Brain microvascular endothelial cell (primary cell): ENCODE results near the gene COX7A2L.

Experiments used
- DNase-seq: peaks from one replicate; pipeline ENCODE4 v3.0.0-alpha.2; 2020
- H3K27ac ChIP-seq: fragments of 250-450 bp; sonication (Bioruptor Pico); 2 replicates; pipeline ENCODE4 v1.5.1; 2020; ENCODE audit warnings: mild to moderate bottlenecking, moderate library complexity
- H3K27me3 ChIP-seq: fragments of 250-450 bp; sonication (Bioruptor Pico); replicated peaks from 2 replicates; pipeline ENCODE4 v1.5.1; 2020; ENCODE audit warnings: mild to moderate bottlenecking
- H3K36me3 ChIP-seq: fragments of 250-450 bp; sonication (Bioruptor Pico); replicated peaks from 2 replicates; pipeline ENCODE4 v1.5.1; 2020; ENCODE audit warnings: mild to moderate bottlenecking
- H3K4me3 ChIP-seq: 2 replicates; pipeline ENCODE4 v1.5.1; 2011; ENCODE audit warnings: low read depth, mild to moderate bottlenecking, control low read depth, low read length, moderate library complexity
- CTCF ChIP-seq: IDR thresholded peaks from 2 replicates; pipeline ENCODE4 v1.5.1; 2011; ENCODE audit warnings: low read depth, mild to moderate bottlenecking, moderate library complexity, low read length, control low read depth, inconsistent platforms; ENCODE audit errors: missing control alignments
- in situ Hi-C: cut with HindIII; loops from 2 replicates; pipeline ENCODE4 v1.10.0; 2017; ENCODE audit warnings: low sequenced_read_pairs, low pct_ligation_motif_present

The COX7A2L gene

GRCh38 chr2:42369532-42370229, 8.7 kb upstream of the COX7A2L start:
- in situ Hi-C loops = no loop called here

GRCh38 chr2:42368817-42369531, 8.0 kb upstream of the COX7A2L start:
- H3K27me3 ChIP-seq = no peaks in the 10 kb centered on the region
- H3K36me3 ChIP-seq = no peaks in the 10 kb centered on the region
- H3K27ac ChIP-seq = no peak overlapping the region
- TF ChIP-seq CTCF = no peak
- in situ Hi-C loops = no loop called here
- DNase-seq = no peak
- no peak overlapping the region for H3K4me3 ChIP-seq

More at GRCh38 chr2:42369532-42370229, 8.7 kb upstream of the COX7A2L start:
- Histone ChIP-seq H3K27me3 (no peaks in the 10 kb centered on the region), H3K4me3 (no peak overlapping the region), H3K36me3 (no peaks in the 10 kb centered on the region), H3K27ac (no peak overlapping the region)
- TF ChIP-seq CTCF = no peak
- DNase-seq = no peak

GRCh38 chr2:42367835-42368234, 6.8 kb upstream of the COX7A2L start:
- Histone ChIP-seq H3K4me3 (no peak overlapping the region), H3K27me3 (no peaks in the 10 kb centered on the region), H3K27ac (no peak overlapping the region), H3K36me3 (no peaks in the 10 kb centered on the region)
- in situ Hi-C loops = no loop called here
- TF ChIP-seq CTCF = no peak
- DNase-seq = no peak

GRCh38 chr2:42366411-42366810, 5.4 kb upstream of the COX7A2L start:
- no peak for DNase-seq
- in situ Hi-C loops = no loop called here
- Histone ChIP-seq H3K36me3 (no peaks in the 10 kb centered on the region), H3K4me3 (no peak overlapping the region), H3K27me3 (no peaks in the 10 kb centered on the region), H3K27ac (no peak overlapping the region)
- TF ChIP-seq CTCF = no peak

GRCh38 chr2:42364658-42365057, 3.6 kb upstream of the COX7A2L start:
- Histone ChIP-seq H3K4me3 (no peak overlapping the region), H3K27ac (no peak overlapping the region), H3K27me3 (no peaks in the 10 kb centered on the region), H3K36me3 (no peaks in the 10 kb centered on the region)
- in situ Hi-C loops = no loop called here
- TF ChIP-seq CTCF = no peak
- DNase-seq = no peak
